Thyroid gland (tissue), 4 donors: ENCODE results near the gene SCLY. TPM values are rescaled to one million over a fixed set of nuclear protein-coding genes. Genes with fewer than 3 reads are reported as not detected.

Experiments
- DNase-seq, 2 donors: peaks; one replicate each; pipeline ENCODE4 v3.0.0-alpha.2; 2019
- H3K27ac ChIP-seq, 3 donors: fragments of 200-600 bp; sonication (generic); 1 replicate in 2 of 3; 2 replicates in 1 of 3; pipeline ENCODE4 v1.5.1; 2016 to 2019; ENCODE audit warnings: mild to moderate bottlenecking in 1 of 3, moderate library complexity in 1 of 3
- H3K27me3 ChIP-seq: fragments of 200-600 bp; sonication (generic); one replicate; pipeline ENCODE4 v1.5.1; 2019
- H3K36me3 ChIP-seq, 2 donors: fragments of 200-600 bp; sonication (generic); one replicate each; pipeline ENCODE4 v1.5.1; 2016 to 2019
- H3K4me1 ChIP-seq, 2 donors: fragments of 200-600 bp; sonication (generic); one replicate each; pipeline ENCODE4 v1.5.1; 2017 to 2019
- H3K4me3 ChIP-seq, 3 donors: fragments of 200-600 bp; sonication (generic); replicated peaks in 1 of 3; 1 replicate in 2 of 3; 2 replicates in 1 of 3; pipeline ENCODE4 v1.5.1; 2016; ENCODE audit warnings: mild to moderate bottlenecking in 1 of 3
- H3K9me3 ChIP-seq: fragments of 200-600 bp; sonication (generic); one replicate; pipeline ENCODE4 v1.5.1; 2017
- POLR2A ChIP-seq, 2 donors: fragments of 450-650 bp; IDR thresholded peaks; one replicate each; pipeline ENCODE4 v1.6.1; 2017; ENCODE audit warnings: antibody characterized with exemption in 2 of 2, mild to moderate bottlenecking in 2 of 2, moderate library complexity in 1 of 2
- WGBS, 2 donors: methylation state at CpG; one replicate each; pipeline ENCODE4 v1.1.5; 2017; 5-methylcytosine and 5-hydroxymethylcytosine counted together
- intact Hi-C: fragments of 100-400 bp; cut with DNase I; formaldehyde crosslinking; loops from one replicate; pipeline ENCODE4 v1.15.1; 2023
- total RNA-seq, 4 donors: library from RNA; depleted of rRNA; stranded (reverse); fragments of >200 nt; gene quantifications; one replicate each; pipeline ENCODE4 v1.2.3, GENCODE V29; 2016
- TF ChIP-seq, protein P1 (sequence below), 6 experiments: fragments of 200-600 bp in 3 of 6; fragments of 450-650 bp in 3 of 6; sonication (generic) in 3 of 6; IDR thresholded peaks; one replicate each; pipeline ENCODE4 v1.5.1; 2016 to 2019; ENCODE audit warnings: antibody characterized with exemption in 6 of 6, mild to moderate bottlenecking in 2 of 6, inconsistent platforms in 1 of 6, moderate library complexity in 1 of 6

The SCLY gene
- total RNA-seq, 4 donors from 2014 or later, result 21.8 to 48.2 (median 31.0) TPM

GRCh38 chr2:238093181-238094140 lies 32.7 kb downstream of the SCLY start:
- no peak for TF ChIP-seq POLR2A (IDR thresholded peaks at IDR 0.05)
- TF ChIP-seq, protein P1, sequence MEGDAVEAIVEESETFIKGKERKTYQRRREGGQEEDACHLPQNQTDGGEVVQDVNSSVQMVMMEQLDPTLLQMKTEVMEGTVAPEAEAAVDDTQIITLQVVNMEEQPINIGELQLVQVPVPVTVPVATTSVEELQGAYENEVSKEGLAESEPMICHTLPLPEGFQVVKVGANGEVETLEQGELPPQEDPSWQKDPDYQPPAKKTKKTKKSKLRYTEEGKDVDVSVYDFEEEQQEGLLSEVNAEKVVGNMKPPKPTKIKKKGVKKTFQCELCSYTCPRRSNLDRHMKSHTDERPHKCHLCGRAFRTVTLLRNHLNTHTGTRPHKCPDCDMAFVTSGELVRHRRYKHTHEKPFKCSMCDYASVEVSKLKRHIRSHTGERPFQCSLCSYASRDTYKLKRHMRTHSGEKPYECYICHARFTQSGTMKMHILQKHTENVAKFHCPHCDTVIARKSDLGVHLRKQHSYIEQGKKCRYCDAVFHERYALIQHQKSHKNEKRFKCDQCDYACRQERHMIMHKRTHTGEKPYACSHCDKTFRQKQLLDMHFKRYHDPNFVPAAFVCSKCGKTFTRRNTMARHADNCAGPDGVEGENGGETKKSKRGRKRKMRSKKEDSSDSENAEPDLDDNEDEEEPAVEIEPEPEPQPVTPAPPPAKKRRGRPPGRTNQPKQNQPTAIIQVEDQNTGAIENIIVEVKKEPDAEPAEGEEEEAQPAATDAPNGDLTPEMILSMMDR (IDR thresholded peaks at IDR 0.05), result no peak
- H3K36me3 ChIP-seq, result no peaks in the 10 kb centered on the region
- intact Hi-C loops, result no loop called here
- no peak for DNase-seq
- H3K4me3 ChIP-seq, result no peak overlapping the region
- no peaks in the 10 kb centered on the region for H3K4me1 ChIP-seq
- 84 to 85% methylated on average over 22 to 26 of the region's 26 CpGs for WGBS, 2 donors
- no peak overlapping the region for H3K27ac ChIP-seq
- H3K27me3 ChIP-seq, result no peaks in the 10 kb centered on the region
- no peaks in the 10 kb centered on the region for H3K9me3 ChIP-seq

DNA sequence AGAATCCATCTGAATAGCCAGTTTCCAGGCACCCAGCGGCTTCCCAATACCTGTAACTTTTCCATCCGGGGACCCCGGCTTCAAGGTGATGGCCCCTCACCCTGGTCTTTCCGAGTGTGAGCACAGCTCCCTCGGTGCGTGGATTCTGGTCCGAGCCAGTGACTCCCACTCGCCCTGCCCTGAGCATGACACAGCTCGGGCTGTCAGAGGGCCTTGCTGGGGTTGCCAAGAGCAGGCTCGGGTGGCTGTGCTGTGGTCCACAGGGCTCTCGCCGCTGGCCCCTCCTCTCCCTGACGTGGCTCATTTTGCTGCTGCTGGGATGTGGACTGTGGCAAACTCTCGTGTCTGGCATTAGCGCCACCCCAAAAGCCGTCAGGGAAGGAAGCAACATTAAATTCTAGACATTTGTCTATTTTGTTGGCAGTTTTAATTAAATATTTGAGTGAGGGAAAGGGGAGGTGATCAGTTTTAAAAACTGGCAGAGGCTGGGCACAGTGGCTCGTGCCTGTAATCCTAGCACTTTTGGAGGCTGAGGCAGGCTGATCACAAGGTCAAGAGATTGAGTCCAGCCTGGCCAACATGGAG lies 33.7 kb downstream of the SCLY start:
- TF ChIP-seq, protein P1 (IDR thresholded peaks at IDR 0.05), result no peak
- TF ChIP-seq POLR2A (IDR thresholded peaks at IDR 0.05), result no peak
- WGBS, 2 donors, result 91 to 97% methylated on average over 12 to 17 of the region's 17 CpGs
- H3K27ac ChIP-seq, result no peak overlapping the region
- no peaks in the 10 kb centered on the region for H3K36me3 ChIP-seq
- H3K4me1 ChIP-seq, result peaks cover 0 to 3% of the 10 kb centered on the region in 2 donors
- no peak for DNase-seq
- no peak overlapping the region for H3K4me3 ChIP-seq
- intact Hi-C loops, result no loop called here
- H3K27me3 ChIP-seq, result no peaks in the 10 kb centered on the region
- no peaks in the 10 kb centered on the region for H3K9me3 ChIP-seq

DNA sequence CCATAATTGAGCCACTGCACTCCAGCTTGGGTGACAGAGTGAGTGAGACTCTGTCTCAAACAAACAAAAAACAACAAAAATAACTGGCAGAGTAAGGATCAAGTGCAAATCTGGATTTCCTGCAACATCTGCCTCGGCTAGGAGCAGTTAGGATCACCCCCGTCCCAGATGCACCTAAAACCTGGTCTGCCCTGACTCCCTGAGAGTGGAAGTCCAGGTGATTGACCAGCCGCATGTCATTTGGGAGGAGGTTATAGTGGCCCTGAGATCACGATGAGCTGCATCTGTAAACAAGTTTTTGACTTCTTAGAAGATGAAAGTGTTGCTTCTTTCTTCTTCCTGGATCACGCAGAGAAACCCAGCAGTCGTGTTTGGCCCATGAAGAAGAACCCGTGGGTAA lies 34.3 kb downstream of the SCLY start:
- intact Hi-C loops, result no loop called here
- H3K9me3 ChIP-seq, result no peaks in the 10 kb centered on the region
- H3K27ac ChIP-seq, result no peak overlapping the region
- DNase-seq, result no peak
- H3K27me3 ChIP-seq, result no peaks in the 10 kb centered on the region
- no peak overlapping the region for H3K4me3 ChIP-seq
- H3K4me1 ChIP-seq, result peaks cover 0 to 3% of the 10 kb centered on the region in 2 donors
- H3K36me3 ChIP-seq, result no peaks in the 10 kb centered on the region
- no peak for TF ChIP-seq POLR2A (IDR thresholded peaks at IDR 0.05)
- TF ChIP-seq, protein P1 (IDR thresholded peaks at IDR 0.05), result no peak
- 92 to 95% methylated on average over 7 of the region's 7 CpGs for WGBS, 2 donors

GRCh38 chr2:238096311-238097011 lies 35.7 kb downstream of the SCLY start:
- WGBS, 2 donors, result 86 to 88% methylated on average over 8 to 15 of the region's 22 CpGs
- Histone ChIP-seq H3K27ac (no peak overlapping the region), H3K9me3 (no peaks in the 10 kb centered on the region), H3K4me3 (no peak overlapping the region), H3K27me3 (no peaks in the 10 kb centered on the region), H3K36me3 (no peaks in the 10 kb centered on the region), H3K4me1 (peaks cover 0 to 3% of the 10 kb centered on the region in 2 donors)
- intact Hi-C loops, result no loop called here
- no peak for DNase-seq
- TF ChIP-seq POLR2A (IDR thresholded peaks at IDR 0.05), result no peak
- TF ChIP-seq, protein P1 (IDR thresholded peaks at IDR 0.05), result no peak
